CD14-positive monocyte (primary cell): Measurements from ENCODE around the gene FAM50A. TPM values are rescaled to one million over a fixed set of nuclear protein-coding genes. Genes with fewer than 3 reads are reported as not detected.

ENCODE experiments used
- DNase-seq, 3 donors: peaks; one replicate each; pipeline ENCODE4 v3.0.0-alpha.2; 2011 to 2022
- H2AFZ ChIP-seq: 2 replicates; pipeline ENCODE4 v1.6.0; 2012; ENCODE audit warnings: mild to moderate bottlenecking, low read depth, low read length, inconsistent platforms; ENCODE audit not compliant: insufficient read depth, poor library complexity, severe bottlenecking
- H3K27ac ChIP-seq, 2 donors: 1 replicate in 1 of 2; 2 replicates in 1 of 2; pipeline ENCODE4 v1.5.1; 2012 to 2013; ENCODE audit warnings: low read length in 2 of 2, control low read depth in 1 of 2, inconsistent platforms in 1 of 2, low read depth in 1 of 2, mild to moderate bottlenecking in 1 of 2
- H3K27me3 ChIP-seq, 2 donors: one replicate each; pipeline versions ENCODE4 v1.6.0 to v1.6.1; 2011 to 2013; ENCODE audit warnings: low read length in 2 of 2; ENCODE audit not compliant: control insufficient read depth in 2 of 2, insufficient read depth in 2 of 2
- H3K36me3 ChIP-seq, 2 donors: replicated peaks in 1 of 2; 1 replicate in 1 of 2; 2 replicates in 1 of 2; pipeline versions ENCODE4 v1.5.1 to v1.6.1; 2012 to 2013; ENCODE audit warnings: low read length in 2 of 2, control low read depth in 1 of 2, inconsistent platforms in 1 of 2, mild to moderate bottlenecking in 1 of 2; ENCODE audit not compliant: insufficient read depth in 2 of 2, control insufficient read depth in 1 of 2
- H3K4me1 ChIP-seq, 2 donors: 1 replicate in 1 of 2; 2 replicates in 1 of 2; pipeline versions ENCODE4 v1.5.1 to v1.6.1; 2012 to 2013; ENCODE audit warnings: low read length in 2 of 2, control low read depth in 1 of 2, inconsistent platforms in 1 of 2, mild to moderate bottlenecking in 1 of 2, moderate library complexity in 1 of 2; ENCODE audit not compliant: insufficient read depth in 2 of 2, control insufficient read depth in 1 of 2
- H3K4me2 ChIP-seq: replicated peaks from 2 replicates; pipeline ENCODE3; 2012; ENCODE audit warnings: low read length, moderate library complexity, mild to moderate bottlenecking; ENCODE audit not compliant: poor library complexity, severe bottlenecking; ENCODE audit errors: extremely low read depth
- H3K4me3 ChIP-seq, 3 experiments: fragments of 200-600 bp in 1 of 3; sonication (generic) in 1 of 3; replicated peaks in 1 of 3; 1 replicate in 2 of 3; 2 replicates in 1 of 3; pipeline ENCODE4 v1.5.1; 2011 to 2013; ENCODE audit warnings: low read length in 3 of 3, mild to moderate bottlenecking in 3 of 3, control low read depth in 2 of 3, low read depth in 2 of 3, inconsistent platforms in 1 of 3, moderate library complexity in 1 of 3
- H3K79me2 ChIP-seq: 2 replicates; pipeline ENCODE4 v1.6.0; 2012; ENCODE audit warnings: mild to moderate bottlenecking, control low read depth, inconsistent platforms, low read length, moderate library complexity; ENCODE audit not compliant: insufficient read depth
- H3K9ac ChIP-seq: 2 replicates; pipeline ENCODE4 v1.6.0; 2017; ENCODE audit warnings: low read length, mild to moderate bottlenecking; ENCODE audit not compliant: insufficient read depth, poor library complexity, severe bottlenecking
- H3K9me3 ChIP-seq, 2 donors: replicated peaks in 1 of 2; 1 replicate in 1 of 2; 2 replicates in 1 of 2; pipeline versions ENCODE4 v1.5.1 to v1.6.1; 2012 to 2013; ENCODE audit warnings: low read length in 2 of 2, control low read depth in 1 of 2; ENCODE audit not compliant: control insufficient read depth in 1 of 2, insufficient read depth in 1 of 2
- H4K20me1 ChIP-seq: 2 replicates; pipeline ENCODE4 v1.6.0; 2012; ENCODE audit warnings: mild to moderate bottlenecking, low read length, control low read depth, moderate library complexity; ENCODE audit not compliant: insufficient read depth
- H3K27ac Mint-ChIP-seq, 7 donors: one replicate each; pipeline ENCODE4 v1.8.0; 2020; ENCODE audit warnings: mild to moderate bottlenecking in 7 of 7, mixed read lengths in 7 of 7, moderate library complexity in 6 of 7, inconsistent platforms in 2 of 7
- H3K27me3 Mint-ChIP-seq, 3 donors: one replicate each; pipeline ENCODE4 v1.8.0; 2021 to 2022; ENCODE audit warnings: low read depth in 3 of 3, mild to moderate bottlenecking in 3 of 3, mixed read lengths in 3 of 3, moderate library complexity in 3 of 3, inconsistent platforms in 1 of 3
- H3K36me3 Mint-ChIP-seq, 2 donors: one replicate each; pipeline ENCODE4 v1.8.0; 2020; ENCODE audit warnings: mixed read lengths in 2 of 2, inconsistent platforms in 1 of 2, mild to moderate bottlenecking in 1 of 2
- H3K4me1 Mint-ChIP-seq: one replicate; pipeline ENCODE4 v1.8.0; 2020; ENCODE audit warnings: mild to moderate bottlenecking, mixed read lengths
- H3K4me3 Mint-ChIP-seq, 2 donors: one replicate each; pipeline ENCODE4 v1.8.0; 2020; ENCODE audit warnings: mild to moderate bottlenecking in 2 of 2, mixed read lengths in 2 of 2, moderate library complexity in 1 of 2
- H3K9me3 Mint-ChIP-seq, 7 donors: one replicate each; pipeline ENCODE4 v1.8.0; 2020 to 2022; ENCODE audit warnings: mixed read lengths in 7 of 7, mild to moderate bottlenecking in 6 of 7, moderate library complexity in 6 of 7, inconsistent platforms in 2 of 7
- CTCF ChIP-seq: fragments of 200-600 bp; IDR thresholded peaks from one replicate; pipeline ENCODE4 v1.8.0; 2022; ENCODE audit warnings: antibody characterized with exemption, mild to moderate bottlenecking
- WGBS: methylation state at CpG from one replicate; pipeline ENCODE4 v1.1.5; 2013; ENCODE audit warnings: missing lambda C conversion rate; ENCODE audit not compliant: insufficient coverage; 5-methylcytosine and 5-hydroxymethylcytosine counted together
- intact Hi-C, 2 donors: fragments of 100-400 bp; cut with micrococcal nuclease; formaldehyde crosslinking; loops; one replicate each; pipeline versions ENCODE4 v1.15.0 to v1.15.1; 2023
- polyA plus RNA-seq, 3 donors: library from polyadenylated mRNA; depleted of rRNA in 1 of 3; unstranded in 2 of 3; stranded (reverse) in 1 of 3; fragments of 300-500 nt in 2 of 3; fragments of >200 nt in 1 of 3; fragmentation: Illumina TruSeq in 2 of 3; gene quantifications; 1 replicate in 2 of 3; 2 replicates in 1 of 3; pipeline ENCODE4 v1.2.3, GENCODE V29; 2012 to 2021

Gene FAM50A
- polyA plus RNA-seq, 3 donors = 23.9 to 88.9 (median 46.4) TPM

GRCh38 chrX:154476821-154477220 is 32.9 kb downstream of the FAM50A start:
- Mint-ChIP-seq H3K9me3 (peaks cover 0 to 6% (median 2%) of the 10 kb centered on the region in 7 donors), H3K27ac (peak overlapping the region in 3 of 7 donors; percentile 58 to 69 (median 65))
- intact Hi-C loops = loop anchor here in 1 of 2 donors (5.0 kb wide), 1 partner anchor 35 kb away; the partner anchor contains the start of gene FAM50A

GRCh38 chrX:154477891-154478477 is 34.0 kb downstream of the FAM50A start:
- H3K4me1 Mint-ChIP-seq = peaks cover 7% of the 10 kb centered on the region
- no peaks in the 10 kb centered on the region for H3K36me3 Mint-ChIP-seq
- peak overlapping the region; percentile 65 for H3K9ac ChIP-seq
- peaks cover 2 to 24% (median 3%) of the 10 kb centered on the region in 3 donors for H3K27me3 Mint-ChIP-seq
- H3K4me3 Mint-ChIP-seq = peak overlapping the region; percentile 70 to 75
- H3K27ac ChIP-seq = peak overlapping the region; percentile 20 to 86
- intact Hi-C loops = loop anchor here in 1 of 2 donors (5.0 kb wide), 1 partner anchor 36 kb away; the partner anchor contains the start of gene FAM50A
- WGBS = 90% methylated on average over 4 of the region's 24 CpGs
- peaks cover 0 to 6% (median 2%) of the 10 kb centered on the region in 7 donors for H3K9me3 Mint-ChIP-seq
- DNase-seq = no peak
- no peaks in the 10 kb centered on the region for H3K79me2 ChIP-seq
- H2AFZ ChIP-seq = peak overlapping the region; percentile 46
- H3K4me3 ChIP-seq = peak overlapping the region; percentile 32 to 71 (median 42)
- no peaks in the 10 kb centered on the region for H3K27me3 ChIP-seq
- H4K20me1 ChIP-seq = no peaks in the 10 kb centered on the region
- H3K4me2 ChIP-seq = peak overlapping the region; percentile 70
- H3K4me1 ChIP-seq = peaks cover 15 to 19% of the 10 kb centered on the region in 2 donors
- no peaks in the 10 kb centered on the region for H3K36me3 ChIP-seq
- peak overlapping the region; percentile 31 to 89 (median 79) for H3K27ac Mint-ChIP-seq
- H3K9me3 ChIP-seq = no peaks in the 10 kb centered on the region
- no peak for TF ChIP-seq CTCF

More at GRCh38 chrX:154476821-154477220, 32.9 kb downstream of the FAM50A start:
- Mint-ChIP-seq H3K4me1 (peaks cover 7% of the 10 kb centered on the region), H3K36me3 (no peaks in the 10 kb centered on the region), H3K4me3 (no peak overlapping the region), H3K27me3 (peaks cover 0 to 25% (median 2%) of the 10 kb centered on the region in 3 donors)
- no peak overlapping the region for H3K4me3 ChIP-seq
- H3K4me1 ChIP-seq = peaks cover 15 to 19% of the 10 kb centered on the region in 2 donors
- 96% methylated on average over 4 of the region's 8 CpGs for WGBS
- H2AFZ ChIP-seq = no peak overlapping the region
- no peak overlapping the region for H3K9ac ChIP-seq
- no peaks in the 10 kb centered on the region for H3K36me3 ChIP-seq
- no peak for TF ChIP-seq CTCF
- no peaks in the 10 kb centered on the region for H3K79me2 ChIP-seq
- no peaks in the 10 kb centered on the region for H3K9me3 ChIP-seq
- no peaks in the 10 kb centered on the region for H3K27me3 ChIP-seq
- no peaks in the 10 kb centered on the region for H4K20me1 ChIP-seq
- no peak overlapping the region for H3K27ac ChIP-seq
- no peak overlapping the region for H3K4me2 ChIP-seq
- DNase-seq = no peak
